Epithelial cell of prostate (primary cell): ENCODE measurements around the gene HOXB3.
A peak's percentile ranks its signal among the peaks of the same experiment; 100 is the strongest.

Experiments
- DNase-seq: peaks from one replicate; pipeline ENCODE4 v3.0.0-alpha.2; 2011; ENCODE audit warnings: low read depth, low spot score
- H3K27ac ChIP-seq: fragments of 450-650 bp; 2 replicates; pipeline ENCODE4 v1.5.1; 2017; ENCODE audit warnings: mild to moderate bottlenecking

HOXB3 gene

GRCh38 chr17:48549914-48550501, 40.0 kb downstream of the HOXB3 start:
- no peak overlapping the region for H3K27ac ChIP-seq
- no peak for DNase-seq

GRCh38 chr17:48549281-48549630, 40.8 kb downstream of the HOXB3 start:
- DNase-seq, result no peak
- H3K27ac ChIP-seq, result no peak overlapping the region

- no peak overlapping the region for H3K27ac ChIP-seq
- DNase-seq, result no peak
Observed at GRCh38 chr17:48548523-48549280, 41.3 kb downstream of the HOXB3 start.

GRCh38 chr17:48547808-48548522, 42.1 kb downstream of the HOXB3 start:
- DNase-seq, result no peak
- H3K27ac ChIP-seq, result no peak overlapping the region

- H3K27ac ChIP-seq, result no peak overlapping the region
- no peak for DNase-seq
Observed at GRCh38 chr17:48546924-48547807, 42.9 kb downstream of the HOXB3 start.

DNA sequence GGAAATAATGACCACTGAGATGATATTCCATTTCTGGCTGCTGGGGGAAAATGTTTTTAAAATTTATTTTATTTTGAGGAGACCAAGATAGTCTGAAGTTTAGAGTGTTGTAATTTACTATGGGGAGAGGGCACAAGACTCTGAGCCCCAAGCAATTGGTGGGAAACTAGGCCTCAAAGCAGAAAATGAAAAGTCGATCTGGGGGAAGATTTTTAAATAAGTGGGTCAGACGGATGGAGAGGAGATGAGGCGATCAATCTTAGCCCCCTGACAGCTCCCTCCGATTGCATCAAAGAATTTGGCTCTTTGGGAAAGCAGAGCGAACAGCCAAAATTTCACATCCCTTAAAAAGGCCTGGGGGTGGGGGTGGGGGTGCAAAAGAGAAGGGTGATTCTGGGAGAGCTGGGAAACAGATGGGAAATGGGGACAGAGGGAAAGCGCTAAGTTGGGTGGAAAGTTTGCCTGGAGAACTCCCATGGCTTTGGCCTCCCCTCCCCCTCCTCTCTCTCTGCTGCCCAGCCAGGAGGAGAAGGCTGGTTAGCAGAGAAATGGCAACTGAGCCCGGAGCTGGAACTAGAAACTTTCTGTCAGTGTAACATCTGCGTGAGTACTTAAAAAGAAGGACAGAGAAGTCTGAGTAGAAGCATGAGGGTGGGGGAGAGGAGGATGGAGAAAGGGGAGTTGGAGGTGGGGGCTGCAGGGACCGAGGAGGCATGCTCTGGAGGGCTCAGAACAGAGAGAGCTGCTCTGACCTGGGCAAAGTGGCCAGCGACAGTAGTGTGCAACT, 43.7 kb downstream of the HOXB3 start:
- no peak for DNase-seq
- no peak overlapping the region for H3K27ac ChIP-seq

- no peak overlapping the region for H3K27ac ChIP-seq
Observed at GRCh38 chr17:48545539-48545938, 44.5 kb downstream of the HOXB3 start.

DNA sequence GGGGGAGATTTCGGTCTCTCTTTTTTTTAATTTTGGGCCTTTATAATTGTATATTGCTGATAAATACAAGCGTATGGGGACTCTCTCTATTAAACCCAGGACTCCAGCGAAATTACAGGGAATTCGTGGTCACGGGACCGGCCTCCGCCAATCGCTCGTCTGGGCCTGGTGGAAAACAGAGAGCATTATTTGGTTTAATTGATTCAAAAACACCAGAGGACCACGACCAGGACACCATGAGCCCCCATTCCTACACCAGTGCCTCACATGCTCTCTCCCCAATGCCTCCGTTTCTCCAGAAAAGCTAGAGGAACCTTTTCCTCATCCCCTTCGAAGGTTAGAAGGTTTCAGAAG, 45.0 kb downstream of the HOXB3 start, which contains the start of gene HOXB2:
TSS of gene HOXB2 (minus strand) at position 88 of the 354 bp plus-strand sequence. CDS start 198 bp downstream, outside the sequence.
- no peak for DNase-seq
- H3K27ac ChIP-seq, result peak within 1 kb of the TSS; percentile 49

More at GRCh38 chr17:48545539-48545938, 44.5 kb downstream of the HOXB3 start:
- DNase-seq, result no peak

DNA sequence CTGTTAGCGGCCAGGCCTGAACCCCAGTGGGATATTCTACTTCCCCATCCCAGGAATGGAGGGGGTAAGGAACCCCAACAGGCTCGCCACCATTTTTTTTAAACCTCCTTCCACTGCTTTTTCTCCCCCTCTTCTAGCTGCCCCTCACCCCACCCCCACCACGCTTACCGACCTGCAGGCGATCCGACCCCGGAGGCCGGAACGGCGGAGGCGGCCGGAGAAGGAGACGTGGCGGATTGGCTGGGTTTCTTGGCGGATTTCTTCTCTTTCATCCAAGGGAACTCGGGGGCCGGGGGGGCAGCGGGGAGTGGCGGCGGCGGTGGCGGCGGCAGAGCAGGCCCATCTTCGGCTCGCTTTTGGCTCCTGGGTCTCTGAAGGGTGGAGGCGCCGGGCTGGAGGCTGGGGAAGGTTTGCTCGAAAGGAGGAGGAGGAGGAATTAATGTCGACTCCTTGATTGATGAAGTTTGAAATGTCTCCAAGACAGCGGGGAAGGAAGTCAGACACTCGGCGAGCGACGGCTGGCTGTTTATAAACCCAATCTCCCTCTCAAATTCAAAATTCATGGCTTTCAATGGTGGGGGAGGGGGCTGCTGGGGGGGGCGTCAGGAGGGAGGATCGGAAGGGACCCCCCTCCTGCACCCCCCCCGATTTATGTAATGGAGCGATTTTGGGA, 45.6 kb downstream of the HOXB3 start:
- DNase-seq, result no peak
- H3K27ac ChIP-seq, result peak overlapping the region; percentile 49

DNA sequence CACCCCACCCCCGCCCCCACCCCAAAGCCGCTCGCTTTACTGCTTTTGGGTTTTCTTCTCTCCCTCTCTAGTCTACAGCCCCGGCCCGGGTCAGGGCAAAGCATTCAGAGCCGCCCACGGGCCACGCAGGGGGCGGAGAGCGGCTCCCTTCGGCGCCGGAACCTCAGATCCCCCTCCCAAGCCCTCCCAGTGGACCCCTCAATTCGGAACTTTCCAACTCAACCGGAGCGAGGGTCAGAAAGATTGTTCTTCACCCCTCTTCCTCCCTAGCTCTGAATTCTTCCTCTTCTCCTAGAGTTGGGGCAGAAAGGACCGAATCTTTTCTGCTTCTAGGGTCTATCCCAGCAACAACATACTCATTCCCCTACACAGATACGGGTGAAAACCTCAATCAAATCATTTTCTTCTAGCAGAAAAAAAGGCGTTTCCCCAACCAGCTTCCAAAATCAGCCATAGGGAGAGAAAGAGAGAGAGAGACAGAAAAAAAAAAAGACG, 46.1 kb downstream of the HOXB3 start:
- DNase-seq, result no peak
- peak overlapping the region; percentile 49 for H3K27ac ChIP-seq

DNA sequence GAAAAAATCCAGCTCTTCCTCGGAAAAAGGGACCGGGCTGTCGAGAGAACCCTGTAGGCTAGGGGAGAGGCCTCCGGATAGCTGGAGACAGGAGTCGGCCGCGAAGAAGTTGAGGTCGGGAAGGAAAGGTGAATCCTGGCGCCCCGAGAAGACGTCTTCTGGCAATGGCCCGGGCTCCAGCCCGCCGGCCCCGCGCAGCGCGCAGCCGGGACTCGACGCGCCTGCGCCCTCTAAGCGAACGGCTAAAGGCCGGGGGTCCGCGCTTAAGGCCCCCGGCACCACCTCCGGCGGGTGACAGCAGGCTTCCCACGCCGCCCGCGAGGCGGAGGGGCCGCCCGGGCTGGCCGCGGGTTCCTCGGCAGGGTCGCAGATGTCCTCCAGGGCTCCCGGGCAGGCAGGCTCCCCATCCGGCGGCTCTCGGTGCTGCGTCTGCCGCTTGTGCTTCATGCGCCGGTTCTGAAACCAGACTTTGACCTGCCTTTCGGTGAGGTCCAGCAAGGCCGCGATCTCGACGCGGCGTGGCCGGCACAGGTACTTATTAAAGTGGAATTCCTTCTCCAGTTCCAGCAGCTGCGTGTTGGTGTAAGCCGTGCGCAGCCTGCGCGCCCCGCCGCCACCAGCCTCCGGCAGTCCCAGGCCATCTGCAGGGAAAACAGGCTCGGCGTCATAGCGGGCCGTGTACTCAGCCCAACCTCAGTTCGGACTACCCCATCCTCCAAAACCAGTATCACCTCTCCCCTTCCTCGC, 46.8 kb downstream of the HOXB3 start:
- DNase-seq, result no peak

GRCh38 chr17:48542698-48543106, 47.3 kb downstream of the HOXB3 start:
- peak overlapping the region; percentile 49 for H3K27ac ChIP-seq

More for the DNA sequence above, 46.8 kb downstream of the HOXB3 start:
- H3K27ac ChIP-seq, result peak overlapping the region; percentile 49

GRCh38 chr17:48542114-48542656, 47.9 kb downstream of the HOXB3 start:
- H3K27ac ChIP-seq, result no peak overlapping the region
- no peak for DNase-seq

More at GRCh38 chr17:48542698-48543106, 47.3 kb downstream of the HOXB3 start:
- no peak for DNase-seq

DNA sequence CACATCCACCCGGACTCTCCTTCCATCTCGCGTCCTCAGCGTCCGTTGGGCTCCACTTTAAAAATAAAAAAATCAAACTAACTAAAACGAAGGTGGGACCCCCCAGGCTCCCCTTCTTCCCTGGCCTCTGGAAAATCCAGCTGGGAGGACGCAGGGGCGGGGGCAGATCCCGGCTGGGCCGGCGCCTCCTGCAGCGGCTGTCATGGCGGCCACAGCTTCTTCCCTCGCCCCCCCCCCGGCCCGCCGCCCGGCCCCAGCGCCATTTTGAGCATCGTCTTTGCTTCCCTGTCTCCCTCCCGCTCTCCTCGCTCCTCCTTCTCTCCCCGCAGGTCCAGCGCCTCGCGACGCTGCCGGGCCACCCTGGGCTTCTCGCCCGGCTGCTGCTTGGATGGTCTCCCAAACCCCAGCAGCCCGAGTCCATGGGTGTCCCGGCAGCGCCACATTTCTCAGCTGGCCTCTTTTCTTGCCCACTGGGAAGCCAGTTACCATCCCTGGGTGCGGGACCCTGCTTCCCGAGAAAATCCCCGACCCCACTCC, 48.4 kb downstream of the HOXB3 start:
- no peak for DNase-seq
- H3K27ac ChIP-seq, result no peak overlapping the region

GRCh38 chr17:48541036-48541576, 48.9 kb downstream of the HOXB3 start:
- H3K27ac ChIP-seq, result no peak overlapping the region
- no peak for DNase-seq

- DNase-seq, result no peak
- H3K27ac ChIP-seq, result no peak overlapping the region
Observed at GRCh38 chr17:48540213-48540612, 49.8 kb downstream of the HOXB3 start.

DNA sequence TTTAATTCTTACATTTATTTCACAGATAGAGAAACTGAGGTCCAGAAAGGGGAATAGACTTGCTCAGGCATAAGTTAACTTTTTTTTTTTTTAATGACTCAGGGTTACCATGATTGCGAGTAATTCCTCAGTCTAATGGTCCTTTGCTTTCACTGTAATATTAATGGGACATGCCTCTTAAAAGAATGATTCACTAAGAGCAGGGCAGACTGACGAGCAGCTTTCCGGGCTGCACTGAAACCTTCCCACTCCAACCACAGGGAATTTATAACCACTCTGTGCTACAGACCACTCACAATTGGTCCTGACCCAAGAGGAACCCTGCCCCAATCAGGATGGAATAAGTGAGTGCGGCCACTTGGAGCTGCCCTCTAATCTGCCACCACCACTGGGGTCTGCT, 50.9 kb downstream of the HOXB3 start:
- H3K27ac ChIP-seq, result no peak overlapping the region
- DNase-seq, result peak; percentile 31
